ENCODE results near the gene E2F1.

DNA sequence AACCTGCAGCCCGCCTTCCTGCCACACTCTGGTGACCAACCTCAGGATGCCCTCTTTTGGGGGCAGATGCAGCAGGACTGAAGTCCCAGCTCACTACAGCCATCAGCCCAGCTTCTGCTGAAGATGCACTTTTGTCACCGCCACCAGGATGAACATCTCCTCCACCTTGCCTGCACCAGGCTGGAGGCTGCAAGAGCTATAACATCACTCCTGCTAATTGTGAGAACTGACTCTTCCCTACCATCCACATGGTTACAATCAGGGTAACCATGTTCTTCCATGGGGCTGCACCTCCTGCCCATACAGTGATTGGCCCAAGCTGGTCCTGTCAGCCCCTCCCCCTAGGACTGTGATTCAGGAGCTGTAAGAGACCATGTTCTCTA lies 21.4 kb downstream of the E2F1 start:
- TF ChIP-seq, protein P1, sequence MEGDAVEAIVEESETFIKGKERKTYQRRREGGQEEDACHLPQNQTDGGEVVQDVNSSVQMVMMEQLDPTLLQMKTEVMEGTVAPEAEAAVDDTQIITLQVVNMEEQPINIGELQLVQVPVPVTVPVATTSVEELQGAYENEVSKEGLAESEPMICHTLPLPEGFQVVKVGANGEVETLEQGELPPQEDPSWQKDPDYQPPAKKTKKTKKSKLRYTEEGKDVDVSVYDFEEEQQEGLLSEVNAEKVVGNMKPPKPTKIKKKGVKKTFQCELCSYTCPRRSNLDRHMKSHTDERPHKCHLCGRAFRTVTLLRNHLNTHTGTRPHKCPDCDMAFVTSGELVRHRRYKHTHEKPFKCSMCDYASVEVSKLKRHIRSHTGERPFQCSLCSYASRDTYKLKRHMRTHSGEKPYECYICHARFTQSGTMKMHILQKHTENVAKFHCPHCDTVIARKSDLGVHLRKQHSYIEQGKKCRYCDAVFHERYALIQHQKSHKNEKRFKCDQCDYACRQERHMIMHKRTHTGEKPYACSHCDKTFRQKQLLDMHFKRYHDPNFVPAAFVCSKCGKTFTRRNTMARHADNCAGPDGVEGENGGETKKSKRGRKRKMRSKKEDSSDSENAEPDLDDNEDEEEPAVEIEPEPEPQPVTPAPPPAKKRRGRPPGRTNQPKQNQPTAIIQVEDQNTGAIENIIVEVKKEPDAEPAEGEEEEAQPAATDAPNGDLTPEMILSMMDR (conservative IDR thresholded peaks at IDR 0.05; ENCODE audit: low read length) = no peak
- TF ChIP-seq EZH2phosphoT487 (IDR thresholded peaks at IDR 0.05; ENCODE audit: borderline replicate concordance, low read depth, low read length) = no peak

All from OCI-LY7 (cell line).